Measurements from ENCODE around the gene FAM13C.

Gene FAM13C

DNA sequence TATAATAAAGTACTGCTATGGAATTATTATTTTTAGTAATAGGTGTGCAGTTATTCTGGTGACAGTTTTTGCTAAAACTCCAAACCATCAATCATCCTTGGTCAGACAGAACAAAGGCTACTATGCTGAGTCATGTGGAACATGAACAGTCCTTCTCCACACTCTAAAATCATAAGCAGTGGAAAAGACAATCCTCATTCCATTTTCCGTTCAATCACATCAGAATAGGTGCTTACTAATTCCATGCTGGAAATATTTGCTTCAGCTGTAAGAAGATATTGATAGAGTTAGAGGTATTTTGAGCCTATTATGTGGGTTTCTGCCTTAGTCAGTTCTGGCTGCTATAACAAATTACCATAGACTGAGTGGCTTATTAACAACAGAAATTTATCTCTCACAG is 82.9 kb downstream of the FAM13C start:
- TF ChIP-seq, protein P1, sequence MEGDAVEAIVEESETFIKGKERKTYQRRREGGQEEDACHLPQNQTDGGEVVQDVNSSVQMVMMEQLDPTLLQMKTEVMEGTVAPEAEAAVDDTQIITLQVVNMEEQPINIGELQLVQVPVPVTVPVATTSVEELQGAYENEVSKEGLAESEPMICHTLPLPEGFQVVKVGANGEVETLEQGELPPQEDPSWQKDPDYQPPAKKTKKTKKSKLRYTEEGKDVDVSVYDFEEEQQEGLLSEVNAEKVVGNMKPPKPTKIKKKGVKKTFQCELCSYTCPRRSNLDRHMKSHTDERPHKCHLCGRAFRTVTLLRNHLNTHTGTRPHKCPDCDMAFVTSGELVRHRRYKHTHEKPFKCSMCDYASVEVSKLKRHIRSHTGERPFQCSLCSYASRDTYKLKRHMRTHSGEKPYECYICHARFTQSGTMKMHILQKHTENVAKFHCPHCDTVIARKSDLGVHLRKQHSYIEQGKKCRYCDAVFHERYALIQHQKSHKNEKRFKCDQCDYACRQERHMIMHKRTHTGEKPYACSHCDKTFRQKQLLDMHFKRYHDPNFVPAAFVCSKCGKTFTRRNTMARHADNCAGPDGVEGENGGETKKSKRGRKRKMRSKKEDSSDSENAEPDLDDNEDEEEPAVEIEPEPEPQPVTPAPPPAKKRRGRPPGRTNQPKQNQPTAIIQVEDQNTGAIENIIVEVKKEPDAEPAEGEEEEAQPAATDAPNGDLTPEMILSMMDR (IDR thresholded peaks at IDR 0.05; ENCODE audit: insufficient read depth, low read depth, low read length, missing control alignments) = no peak
- H3K4me3 ChIP-seq (ENCODE audit: low read depth, low read length) = no peak overlapping the region
- no peak for DNase-seq (ENCODE audit: low read depth)

DNA sequence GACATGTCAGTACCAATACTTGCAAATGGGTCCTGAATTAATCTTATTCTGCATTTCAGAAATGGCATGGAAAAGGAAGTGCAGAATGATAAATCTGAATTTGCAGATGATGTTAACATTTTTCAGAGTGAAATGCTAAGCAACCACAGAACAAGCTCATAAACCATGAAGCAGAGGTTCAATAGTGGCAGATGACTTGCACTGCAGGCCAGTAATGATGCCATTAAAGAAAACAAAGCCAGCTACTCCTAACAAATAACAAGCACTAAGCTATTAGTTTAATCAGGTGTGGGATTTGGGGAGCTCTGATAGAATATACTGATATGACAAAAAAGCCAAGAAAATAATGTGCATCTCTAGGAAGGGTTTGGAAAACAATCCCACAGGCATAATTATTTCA is 85.4 kb downstream of the FAM13C start:
- no peak overlapping the region for H3K4me3 ChIP-seq (ENCODE audit: low read depth, low read length)
- TF ChIP-seq, protein P1 (IDR thresholded peaks at IDR 0.05; ENCODE audit: insufficient read depth, low read depth, low read length, missing control alignments) = no peak
- no peak for DNase-seq (ENCODE audit: low read depth)

DNA sequence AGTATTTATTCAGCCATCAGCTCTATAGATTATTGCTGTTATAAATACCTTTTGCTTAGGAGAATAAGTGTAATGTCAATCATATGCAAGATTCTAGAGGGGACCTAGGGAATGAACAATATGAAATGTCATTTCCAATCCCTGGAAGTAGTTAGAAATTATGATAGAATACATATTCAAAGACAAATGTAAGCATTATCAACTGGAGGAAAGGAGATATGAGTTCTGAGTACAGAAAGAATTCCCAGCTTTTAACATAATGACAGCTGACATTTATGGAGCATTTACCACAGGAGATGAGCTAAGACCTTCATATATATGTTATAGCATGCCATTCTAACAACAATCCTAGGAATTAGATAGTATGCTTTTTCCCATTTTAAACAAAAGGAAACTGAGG is 86.2 kb downstream of the FAM13C start:
- DNase-seq (ENCODE audit: low read depth) = no peak
- H3K4me3 ChIP-seq (ENCODE audit: low read depth, low read length) = no peak overlapping the region
- TF ChIP-seq, protein P1 (IDR thresholded peaks at IDR 0.05; ENCODE audit: insufficient read depth, low read depth, low read length, missing control alignments) = no peak

DNA sequence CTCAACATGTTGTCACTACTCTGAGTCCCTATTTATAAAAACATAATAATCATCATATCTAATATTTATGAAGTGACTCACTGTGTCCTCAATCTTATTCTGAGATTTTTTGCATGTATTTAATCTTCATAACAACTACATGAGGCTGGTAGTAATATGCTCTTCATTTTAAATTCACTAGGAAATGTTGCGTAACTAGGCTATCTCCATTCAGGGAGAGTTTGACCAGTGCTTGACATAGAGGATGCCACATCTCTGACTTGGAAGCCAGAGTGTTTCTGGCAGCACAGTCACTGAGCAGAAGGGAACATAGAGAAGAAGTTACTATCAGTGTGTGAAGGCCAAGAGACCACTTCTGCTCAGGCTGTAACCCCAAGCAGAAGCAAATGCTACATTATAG is 88.9 kb downstream of the FAM13C start:
- DNase-seq (ENCODE audit: low read depth) = no peak
- no peak overlapping the region for H3K4me3 ChIP-seq (ENCODE audit: low read depth, low read length)
- TF ChIP-seq, protein P1 (IDR thresholded peaks at IDR 0.05; ENCODE audit: insufficient read depth, low read depth, low read length, missing control alignments) = no peak

DNA sequence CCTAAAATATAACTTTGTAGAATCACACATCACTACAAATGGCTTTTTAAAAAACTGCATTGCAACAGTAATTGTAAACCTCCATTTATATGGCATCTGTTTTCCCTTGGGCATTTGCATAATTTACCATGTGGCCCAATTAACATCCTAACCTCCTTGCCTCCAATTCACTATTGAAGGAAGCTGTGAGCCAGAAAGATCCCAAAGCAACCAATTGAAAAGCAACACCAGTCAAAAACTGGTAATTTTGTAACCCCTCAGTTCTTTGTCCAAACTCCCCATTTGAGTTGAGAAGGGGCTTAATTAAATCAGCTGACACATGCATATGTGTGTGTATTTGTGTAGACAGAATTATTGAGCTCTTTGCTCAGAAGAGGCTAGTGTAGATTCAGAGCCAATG is 90.3 kb downstream of the FAM13C start:
- no peak for DNase-seq (ENCODE audit: low read depth)
- no peak overlapping the region for H3K4me3 ChIP-seq (ENCODE audit: low read depth, low read length)
- TF ChIP-seq, protein P1 (IDR thresholded peaks at IDR 0.05; ENCODE audit: insufficient read depth, low read depth, low read length, missing control alignments) = no peak

DNA sequence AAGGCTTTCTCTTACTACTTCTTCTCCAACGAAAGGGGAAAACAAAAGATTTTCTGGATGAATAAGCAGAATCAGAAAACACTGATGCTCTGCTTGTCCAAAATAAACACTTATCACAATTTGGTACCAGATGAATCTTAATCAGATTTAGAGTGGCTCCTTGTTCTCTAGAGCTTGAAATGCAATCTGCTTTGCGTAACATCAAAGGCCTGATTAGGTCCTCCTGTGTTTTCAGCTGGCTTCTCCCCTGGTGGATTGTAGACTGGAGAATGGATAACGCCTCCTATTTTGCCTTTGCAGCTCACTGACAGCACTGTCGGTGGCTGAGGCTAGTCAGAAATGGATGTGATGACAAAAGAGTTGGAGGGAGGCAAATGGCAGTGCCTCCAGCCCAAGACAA is 91.2 kb downstream of the FAM13C start:
- no peak overlapping the region for H3K4me3 ChIP-seq (ENCODE audit: low read depth, low read length)
- no peak for DNase-seq (ENCODE audit: low read depth)
- TF ChIP-seq, protein P1 (IDR thresholded peaks at IDR 0.05; ENCODE audit: insufficient read depth, low read depth, low read length, missing control alignments) = no peak

DNA sequence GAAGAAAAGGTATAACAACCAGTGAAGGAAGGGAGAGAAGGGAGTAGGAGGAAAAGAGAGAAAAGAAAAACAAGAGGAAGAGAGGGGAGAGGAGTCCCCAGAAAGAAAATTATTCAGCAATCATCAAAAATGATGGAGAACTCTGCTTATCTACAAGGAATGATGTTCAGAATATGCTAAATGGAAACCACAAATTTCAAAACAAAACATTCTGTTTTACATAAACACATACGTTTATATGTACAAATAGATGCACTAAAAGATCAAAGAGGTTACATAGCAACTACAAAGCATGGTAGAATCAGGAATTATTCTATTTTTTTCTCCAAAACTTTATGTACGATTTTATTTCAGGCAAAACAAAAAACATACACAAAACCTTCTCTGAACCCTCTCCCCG is 91.9 kb downstream of the FAM13C start:
- DNase-seq (ENCODE audit: low read depth) = no peak
- TF ChIP-seq, protein P1 (IDR thresholded peaks at IDR 0.05; ENCODE audit: insufficient read depth, low read depth, low read length, missing control alignments) = no peak
- H3K4me3 ChIP-seq (ENCODE audit: low read depth, low read length) = no peak overlapping the region

All from GM12865 (cell line).